T1000 (cell line): Measurements from ENCODE around the gene ACTN3.
"Not testable (repeated sequence)": the region's sequence is repeated elsewhere in the genome, so short reads cannot be mapped to it uniquely, and the experiment has no call there.

ENCODE experiments used
- DNase-seq: peaks from one replicate; lab custom pipeline; 2025; ENCODE audit warnings: mixed read lengths; lab: John Stamatoyannopoulos, UW

ACTN3 gene

DNA sequence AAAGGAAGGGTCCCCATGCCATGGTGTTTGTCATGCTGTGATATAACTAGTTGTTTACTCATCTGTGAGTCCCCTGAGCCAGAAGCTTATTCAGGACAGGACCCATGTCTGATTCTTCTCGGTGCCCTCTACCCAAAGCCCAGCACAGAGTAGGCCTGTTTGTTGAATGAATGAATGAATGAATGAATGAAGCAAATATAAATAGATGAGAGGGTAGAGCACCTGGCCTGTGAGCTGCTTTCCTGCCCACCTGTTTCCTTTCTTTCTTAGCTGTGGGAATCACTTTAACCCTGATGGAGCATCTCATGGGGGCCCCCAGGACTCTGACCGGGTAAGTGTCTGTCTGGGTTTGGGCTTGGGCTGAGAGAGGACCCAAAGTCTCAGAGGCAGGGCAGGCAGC lies 53.5 kb downstream of the ACTN3 start:
- no peak for DNase-seq

DNA sequence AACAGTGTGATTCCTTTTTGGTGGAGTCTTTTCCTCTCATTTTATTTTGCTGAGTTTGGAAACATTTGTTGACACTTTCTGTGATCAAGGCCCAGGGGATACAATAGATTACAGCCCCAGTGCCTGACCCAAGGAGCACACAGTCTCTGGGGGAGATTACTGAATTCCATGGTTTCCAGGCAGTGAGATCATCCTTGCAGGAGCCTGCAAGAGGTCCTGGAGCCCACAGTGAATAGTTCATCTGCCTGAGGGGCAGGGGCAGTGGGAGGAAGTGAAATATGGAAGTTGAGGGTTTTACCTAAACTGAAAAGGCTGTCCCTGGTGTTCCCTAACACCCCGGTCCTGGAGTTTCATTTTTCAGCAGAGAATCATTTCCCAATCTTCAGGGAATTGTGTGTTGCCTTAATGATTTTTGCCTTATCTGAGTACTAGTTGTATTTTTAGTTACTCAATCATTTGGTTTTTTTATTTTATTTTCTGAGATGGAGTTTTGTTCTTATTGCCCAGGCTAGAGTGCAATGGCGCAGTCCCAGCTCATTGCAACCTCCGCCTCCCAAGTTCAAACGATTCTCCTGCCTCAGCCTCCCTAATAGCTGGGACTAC lies 54.0 kb downstream of the ACTN3 start:
- DNase-seq, result no peak

DNA sequence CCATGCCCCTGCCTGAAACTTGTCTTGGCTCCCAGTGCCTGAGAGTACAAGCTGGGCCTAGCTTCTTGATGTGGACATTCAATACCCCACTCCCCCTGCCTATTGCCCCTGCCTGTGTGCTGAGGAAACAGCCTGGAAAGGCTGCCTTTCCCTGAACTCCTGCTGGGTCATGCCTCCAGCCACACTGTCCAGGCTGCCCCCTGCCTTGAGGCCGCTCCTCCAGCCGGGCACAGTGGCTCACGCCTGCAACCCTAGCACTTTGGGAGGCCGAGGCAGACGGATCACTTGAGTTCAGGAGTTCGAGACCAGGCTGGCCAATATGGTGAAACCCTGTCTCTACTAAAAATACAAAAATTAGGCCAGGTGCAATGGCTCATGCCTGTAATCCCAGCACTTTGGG lies 56.4 kb downstream of the ACTN3 start:
- DNase-seq, result no peak

DNA sequence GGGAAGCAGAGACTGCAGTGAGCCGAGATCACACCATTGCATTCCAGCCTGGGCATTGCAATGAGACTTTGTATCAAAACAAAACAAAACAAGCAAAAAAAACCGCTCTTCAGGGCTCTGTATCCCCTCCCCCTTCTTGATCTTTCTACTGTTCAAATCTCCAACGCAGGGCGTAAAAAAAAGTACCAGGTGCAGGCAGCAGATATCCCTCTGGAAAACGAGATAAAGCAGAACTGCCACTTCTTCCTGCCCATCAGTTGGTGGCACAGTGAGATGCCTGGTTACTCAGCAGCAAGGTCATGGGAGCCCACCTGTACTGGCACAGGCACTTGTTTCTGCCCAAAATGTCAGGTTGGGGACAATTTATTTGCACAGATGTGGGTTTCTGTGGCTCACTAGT lies 57.5 kb downstream of the ACTN3 start:
- DNase-seq, result no peak

DNA sequence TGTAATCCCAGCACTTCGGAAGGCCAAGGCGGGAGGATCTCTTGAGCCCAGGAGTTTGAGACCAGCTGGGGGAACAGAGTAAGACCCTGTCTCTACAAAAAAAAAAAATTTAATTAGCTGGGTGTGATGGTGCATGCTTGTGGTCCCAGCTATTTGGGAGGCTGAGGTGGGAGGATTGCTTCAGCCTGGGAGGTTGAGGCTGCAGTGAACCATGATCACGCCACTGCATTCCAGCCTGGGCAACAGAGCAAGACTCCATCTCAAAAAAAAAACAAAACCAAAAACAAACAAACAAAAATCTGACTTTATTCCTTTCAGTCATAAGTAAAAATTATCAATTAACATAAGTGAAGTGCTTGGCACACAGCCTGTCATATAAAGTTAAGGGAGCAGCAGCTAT lies 59.9 kb downstream of the ACTN3 start:
- DNase-seq, result not testable (repeated sequence)

DNA sequence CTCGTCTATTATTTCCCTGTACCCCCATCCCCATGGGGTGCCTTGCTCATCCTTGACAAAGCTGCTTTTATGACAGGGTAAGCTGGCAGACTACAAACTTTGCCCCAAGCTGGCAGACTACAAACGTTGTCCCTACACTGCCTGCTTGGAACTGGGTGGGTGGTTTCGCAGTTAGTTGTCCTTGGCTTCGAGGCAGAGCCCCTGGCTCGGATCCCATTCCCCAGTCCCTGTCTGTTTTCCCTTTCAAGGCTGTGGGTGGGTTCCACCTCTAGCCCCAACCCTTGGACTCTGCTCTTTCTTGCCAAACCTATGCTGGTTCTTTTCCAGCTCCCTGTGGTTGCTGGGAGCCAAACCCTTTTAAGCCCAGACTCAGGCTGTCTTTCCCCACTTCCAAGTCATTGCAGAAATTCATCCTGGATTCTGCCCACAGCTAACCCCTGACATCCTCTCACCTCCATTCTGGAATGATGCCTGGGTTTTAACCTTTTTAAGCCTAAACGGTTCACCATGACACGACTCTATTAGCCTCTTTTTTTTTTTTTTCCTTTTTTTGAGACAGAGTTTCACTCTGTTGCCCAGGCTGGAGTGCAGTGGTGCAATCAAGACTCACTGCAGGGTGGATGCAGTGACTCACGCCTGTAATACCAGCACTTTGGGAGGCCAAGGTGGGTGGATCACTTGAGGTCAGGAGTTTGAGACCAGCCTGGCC lies 60.6 kb downstream of the ACTN3 start:
- DNase-seq, result peak; percentile 59

DNA sequence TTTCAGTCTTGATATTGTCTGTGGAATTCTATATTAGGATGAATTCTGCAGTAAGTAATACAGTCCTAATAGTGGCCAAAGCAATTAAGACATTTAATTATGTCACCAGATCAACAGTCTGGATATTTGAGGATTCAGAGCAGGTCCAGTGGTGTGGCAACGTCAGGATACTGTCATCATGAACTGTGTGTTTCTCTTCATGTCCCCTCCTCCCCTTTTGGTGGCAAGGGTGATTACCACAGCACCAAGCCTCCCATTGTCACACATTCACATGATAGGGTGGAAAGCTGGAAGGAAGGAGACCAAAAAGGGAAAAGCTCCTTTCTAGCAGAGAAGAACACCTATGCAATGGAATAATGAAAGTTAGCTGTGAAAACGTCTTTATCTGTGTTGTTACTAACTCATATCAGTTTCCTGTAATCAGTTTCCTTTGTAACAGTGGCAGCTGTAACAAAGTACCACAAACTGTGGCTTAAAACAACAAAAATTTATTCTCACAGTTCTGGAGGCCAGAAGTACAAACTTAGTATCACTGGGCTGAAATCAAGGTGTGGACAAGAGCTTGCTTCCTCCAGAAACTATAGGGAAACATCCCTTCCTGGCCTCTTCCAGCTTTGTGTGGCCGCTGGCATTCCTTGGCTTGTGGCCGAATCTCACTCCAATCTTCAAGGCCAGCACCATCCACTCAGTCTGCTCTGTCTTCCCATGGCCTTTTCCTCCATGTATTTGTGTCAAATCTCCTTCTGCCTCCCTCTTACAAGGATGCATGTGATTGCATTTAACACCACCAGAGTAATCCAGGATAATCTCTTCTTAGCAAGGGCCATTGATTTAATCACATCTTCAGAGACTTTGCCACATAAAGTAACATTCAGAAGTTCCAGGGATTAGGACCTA lies 63.3 kb downstream of the ACTN3 start:
- DNase-seq, result no peak

DNA sequence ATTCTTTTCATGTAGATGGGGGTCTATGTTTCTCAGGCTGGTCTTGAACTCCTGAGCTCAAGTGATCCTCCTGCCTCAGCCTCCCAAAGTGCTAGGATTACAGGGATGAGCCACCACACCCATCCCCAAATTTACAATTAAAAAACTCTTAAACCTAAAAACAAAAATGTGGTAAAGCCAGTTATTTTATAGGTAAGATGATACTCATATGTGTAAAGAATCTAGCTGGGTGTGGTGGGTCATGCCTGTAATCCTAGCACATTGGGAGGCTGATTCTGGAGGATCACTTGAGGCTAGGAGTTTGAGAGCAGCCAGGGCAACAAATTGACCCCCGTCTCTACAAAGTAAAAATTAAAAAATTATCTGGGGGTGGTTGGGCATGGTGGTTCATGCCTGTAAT lies 65.8 kb downstream of the ACTN3 start:
- DNase-seq, result no peak
